HEK293 (cell line): ENCODE data around the gene FRA10AC1.

ENCODE experiments used
- CTCF ChIP-seq: fragments of 450-650 bp; formaldehyde crosslinking; IDR thresholded peaks from 2 replicates; pipeline ENCODE4 v1.5.1; 2016; ENCODE audit warnings: missing biosample characterization, missing genetic modification characterization
- ZBTB7A ChIP-seq: fragments of 450-650 bp; formaldehyde crosslinking; IDR thresholded peaks from 2 replicates; pipeline ENCODE4 v1.5.1; 2016; ENCODE audit warnings: low read depth, missing biosample characterization, missing genetic modification characterization
- ZNF26 ChIP-seq: fragments of 450-650 bp; formaldehyde crosslinking; IDR thresholded peaks from 2 replicates; pipeline ENCODE4 v1.5.1; 2016; ENCODE audit warnings: missing biosample characterization, missing genetic modification characterization
- ZNF335 ChIP-seq: fragments of 450-650 bp; formaldehyde crosslinking; conservative IDR thresholded peaks from 2 replicates; pipeline ENCODE4 v1.5.1; 2016; ENCODE audit warnings: missing biosample characterization, missing genetic modification characterization
- ZNF624 ChIP-seq: fragments of 450-650 bp; formaldehyde crosslinking; IDR thresholded peaks from 2 replicates; pipeline ENCODE4 v1.5.1; 2017; ENCODE audit warnings: missing biosample characterization, missing genetic modification characterization
- TF ChIP-seq, protein P1 (sequence below): IDR thresholded peaks from 2 replicates; pipeline ENCODE4 v1.6.1; 2011; ENCODE audit warnings: mild to moderate bottlenecking, low read depth, low read length, borderline replicate concordance

DNA sequence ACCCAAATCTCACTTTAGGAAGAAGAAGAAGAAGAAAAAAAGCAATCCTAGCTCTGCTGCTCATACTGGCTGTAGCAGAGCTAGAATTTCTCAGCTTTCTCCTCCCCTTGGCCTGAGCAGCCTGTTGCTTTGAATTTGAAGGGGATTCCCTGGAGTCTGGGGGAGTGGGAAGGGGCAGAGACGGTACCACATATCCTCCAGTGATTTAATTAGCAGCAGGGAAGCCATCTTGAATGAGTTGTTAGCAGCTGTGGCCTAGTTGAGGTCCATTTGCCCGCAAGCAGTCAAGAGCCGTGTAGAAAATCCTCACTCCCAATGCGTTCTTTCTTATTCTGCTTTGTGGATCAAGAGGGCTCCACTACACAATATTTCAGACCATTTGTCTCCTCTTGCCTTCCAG, 73.5 kb downstream of the FRA10AC1 start:
- TF ChIP-seq ZNF335 (no peak), CTCF (tag by site-specific recombination) (no peak), ZNF624 (tag by site-specific recombination) (no peak), ZBTB7A (tag by site-specific recombination) (no peak), ZNF26 (tag by site-specific recombination) (no peak)
- TF ChIP-seq, protein P1, sequence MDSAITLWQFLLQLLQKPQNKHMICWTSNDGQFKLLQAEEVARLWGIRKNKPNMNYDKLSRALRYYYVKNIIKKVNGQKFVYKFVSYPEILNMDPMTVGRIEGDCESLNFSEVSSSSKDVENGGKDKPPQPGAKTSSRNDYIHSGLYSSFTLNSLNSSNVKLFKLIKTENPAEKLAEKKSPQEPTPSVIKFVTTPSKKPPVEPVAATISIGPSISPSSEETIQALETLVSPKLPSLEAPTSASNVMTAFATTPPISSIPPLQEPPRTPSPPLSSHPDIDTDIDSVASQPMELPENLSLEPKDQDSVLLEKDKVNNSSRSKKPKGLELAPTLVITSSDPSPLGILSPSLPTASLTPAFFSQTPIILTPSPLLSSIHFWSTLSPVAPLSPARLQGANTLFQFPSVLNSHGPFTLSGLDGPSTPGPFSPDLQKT, result no peak
